ENCODE results near the gene TUBA4A.
"Not testable (repeated sequence)": the region's sequence is repeated elsewhere in the genome, so short reads cannot be mapped to it uniquely, and the experiment has no call there.

Gene TUBA4A

DNA sequence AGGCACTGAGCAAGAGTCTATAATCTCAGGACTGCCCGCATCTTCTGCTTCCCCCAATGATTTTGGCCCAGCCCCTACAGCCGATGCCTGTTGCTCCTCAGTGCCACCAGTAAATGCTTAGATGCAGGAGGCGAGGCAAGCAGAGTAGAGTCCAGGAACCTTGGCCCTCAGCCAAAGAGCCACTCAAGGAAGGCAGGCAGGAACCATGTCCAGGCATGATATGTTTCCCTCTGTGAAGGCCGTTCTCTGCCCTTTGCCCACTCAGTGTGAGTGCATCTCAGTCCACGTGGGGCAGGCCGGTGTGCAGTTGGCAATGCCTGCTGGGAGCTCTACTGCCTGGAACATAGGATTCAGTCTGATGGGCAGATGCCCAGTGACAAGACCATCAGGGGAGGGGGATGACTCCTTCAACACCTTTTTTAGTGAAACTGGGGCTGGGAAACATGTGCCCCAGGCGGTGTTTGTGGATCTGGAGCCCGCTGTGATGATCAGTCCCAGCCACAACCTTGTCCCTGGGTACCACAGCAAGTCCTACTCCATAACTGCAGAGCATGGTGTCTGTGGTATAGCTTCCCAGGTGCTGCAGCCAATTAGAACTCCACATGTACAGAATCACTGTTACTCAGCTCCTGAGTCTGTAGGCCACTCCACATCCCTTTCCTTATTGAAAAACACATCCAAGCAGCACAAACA, 15.8 kb upstream of the TUBA4A start:
- H3K4me3 ChIP-seq = no peak overlapping the region

DNA sequence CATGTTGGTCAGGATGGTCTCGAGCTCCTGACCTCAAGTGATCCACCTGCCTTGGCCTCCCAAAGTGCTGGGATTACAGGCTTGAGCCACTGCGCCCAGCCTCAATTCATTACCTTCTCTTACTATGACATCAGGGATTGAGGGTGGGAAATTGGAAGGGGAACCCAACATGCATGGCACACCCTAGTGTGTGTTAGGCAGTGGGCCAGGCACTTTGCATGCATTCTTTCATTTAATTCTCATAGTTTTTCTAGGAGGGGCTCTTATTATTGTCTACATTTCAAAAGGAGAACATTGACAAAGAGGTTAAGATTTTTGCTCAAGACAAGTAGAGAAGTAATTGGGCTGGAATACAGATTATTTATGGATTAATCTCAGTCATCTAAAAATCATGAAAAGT, 14.6 kb upstream of the TUBA4A start:
- no peak for DNase-seq (ENCODE audit: low spot score in 2 of 2)
- Histone ChIP-seq H3K4me1 (0 out of 2 replicates have a peak, but pooled peaks cover 4% of the 10 kb centered on the region), H3K27me3 (ENCODE audit: low read depth) (no peaks in the 10 kb centered on the region; the same call in 1 of the 2 replicates), H3K4me3 (no peak overlapping the region), H3K9me3 (no peaks in the 10 kb centered on the region), H3K36me3 (replicated peaks) (no peaks in the 10 kb centered on the region)
- in situ Hi-C loops (cut with MboI; ENCODE audit: low sequenced_read_pairs) = no loop called here

More for the DNA sequence above, 15.8 kb upstream of the TUBA4A start:
- no peak for DNase-seq (ENCODE audit: low spot score in 2 of 2)
- in situ Hi-C loops (cut with MboI; ENCODE audit: low sequenced_read_pairs) = no loop called here
- H3K4me1 ChIP-seq = 0 out of 2 replicates have a peak, but pooled peaks cover 4% of the 10 kb centered on the region
- no peaks in the 10 kb centered on the region for H3K9me3 ChIP-seq
- H3K36me3 ChIP-seq (replicated peaks) = no peaks in the 10 kb centered on the region
- no peaks in the 10 kb centered on the region; the same call in 1 of the 2 replicates for H3K27me3 ChIP-seq (ENCODE audit: low read depth)

DNA sequence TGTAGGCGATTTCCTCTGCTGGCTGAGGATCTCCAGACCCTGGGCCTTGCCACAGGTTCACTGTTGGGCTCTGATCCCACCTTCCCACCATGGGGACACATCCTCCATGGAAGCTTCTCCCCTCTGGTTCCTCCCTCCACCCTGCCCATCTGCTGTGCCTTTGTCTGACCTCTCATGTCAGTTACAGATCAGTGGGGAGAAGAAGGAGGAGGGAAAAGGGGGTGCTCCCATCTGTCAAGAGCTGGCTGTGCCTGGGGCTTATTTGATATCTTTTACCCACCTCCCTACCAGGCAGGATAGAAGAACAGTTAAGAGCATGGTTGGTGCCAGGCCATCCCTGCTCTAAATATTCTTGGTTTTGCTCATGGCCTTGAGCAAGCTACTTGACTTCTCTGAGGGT, 13.2 kb upstream of the TUBA4A start:
- H3K4me1 ChIP-seq = 0 out of 2 replicates have a peak, but pooled peaks cover 4% of the 10 kb centered on the region
- H3K9me3 ChIP-seq = no peaks in the 10 kb centered on the region
- no peaks in the 10 kb centered on the region for H3K27me3 ChIP-seq (ENCODE audit: low read depth)
- in situ Hi-C loops (cut with MboI; ENCODE audit: low sequenced_read_pairs) = no loop called here
- H3K36me3 ChIP-seq (replicated peaks) = no peaks in the 10 kb centered on the region
- no peak for DNase-seq (ENCODE audit: low spot score in 2 of 2)
- H3K4me3 ChIP-seq = no peak overlapping the region

DNA sequence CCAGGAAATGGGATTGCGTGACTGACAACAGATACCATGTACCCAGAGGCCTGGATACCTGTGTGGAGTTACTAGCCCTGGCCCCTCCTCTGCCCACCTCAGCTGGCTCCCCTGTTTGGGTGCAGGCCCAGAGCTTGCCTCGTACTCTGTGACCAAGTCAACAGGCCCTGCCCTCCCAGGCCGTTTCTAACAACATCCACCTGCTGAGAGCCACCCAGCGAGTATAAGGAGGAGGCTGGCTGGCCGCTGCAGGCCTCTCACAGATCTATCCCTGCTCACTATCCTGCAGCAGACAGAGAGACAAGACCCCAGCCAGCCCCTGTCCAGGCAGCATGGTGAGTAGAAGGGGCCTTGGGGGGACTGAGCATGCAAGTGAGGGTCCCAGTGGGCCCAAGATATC, 12.5 kb upstream of the TUBA4A start:
- H3K4me3 ChIP-seq = no peak overlapping the region
- no peak for DNase-seq (ENCODE audit: low spot score in 2 of 2)
- no peaks in the 10 kb centered on the region for H3K9me3 ChIP-seq
- H3K27me3 ChIP-seq (ENCODE audit: low read depth) = peaks cover 6% of the 10 kb centered on the region; the same call in 1 of the 2 replicates
- in situ Hi-C loops (cut with MboI; ENCODE audit: low sequenced_read_pairs) = no loop called here
- 0 out of 2 replicates have a peak, but pooled peaks cover 4% of the 10 kb centered on the region for H3K4me1 ChIP-seq
- H3K36me3 ChIP-seq (replicated peaks) = no peaks in the 10 kb centered on the region

DNA sequence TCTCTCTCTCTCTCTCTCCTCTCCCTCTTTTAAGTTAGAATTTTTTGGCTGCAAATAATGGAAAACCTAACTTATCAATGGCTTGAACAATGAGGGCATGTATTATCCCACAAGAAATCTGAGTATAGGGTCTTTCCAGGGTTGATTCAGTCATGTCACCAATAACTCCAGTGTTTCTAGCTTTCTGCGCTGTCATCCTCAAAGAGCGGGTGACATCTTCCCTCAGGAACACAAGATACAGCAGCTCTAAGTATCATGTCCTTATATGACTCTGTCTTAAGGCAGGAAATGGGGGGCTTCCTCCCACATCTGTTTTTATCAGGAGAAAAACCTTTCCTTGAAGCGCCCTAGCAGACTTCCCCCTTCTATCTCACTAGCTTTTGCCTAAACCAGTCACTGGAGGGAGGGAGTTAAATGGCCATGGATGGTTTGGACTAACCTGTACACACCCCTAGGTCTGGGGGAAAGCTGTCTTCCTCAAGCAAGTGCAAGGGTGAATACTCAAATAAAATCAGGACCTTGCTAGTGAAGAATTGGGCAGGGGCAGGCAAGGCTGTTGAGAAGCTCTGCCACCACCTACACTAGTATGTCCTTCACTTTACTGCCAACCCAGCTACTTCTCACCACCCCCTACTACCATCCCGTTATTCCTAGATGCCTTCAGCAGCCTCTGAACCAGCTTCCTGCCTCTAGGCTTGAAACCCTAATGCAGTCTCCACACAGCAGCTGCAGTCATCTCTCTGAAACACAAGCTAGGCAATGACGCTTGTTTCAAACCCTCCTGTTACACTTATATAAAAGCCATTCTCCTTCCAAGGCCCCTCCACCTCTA, 7.5 kb upstream of the TUBA4A start:
- no peaks in the 10 kb centered on the region for H3K4me1 ChIP-seq
- no peak overlapping the region for H3K4me3 ChIP-seq
- no peak for DNase-seq (ENCODE audit: low spot score in 2 of 2)
- in situ Hi-C loops (cut with MboI; ENCODE audit: low sequenced_read_pairs) = no loop called here
- no peaks in the 10 kb centered on the region for H3K36me3 ChIP-seq (replicated peaks)
- no peaks in the 10 kb centered on the region for H3K9me3 ChIP-seq
- peaks cover 23% of the 10 kb centered on the region for H3K27me3 ChIP-seq (ENCODE audit: low read depth)

DNA sequence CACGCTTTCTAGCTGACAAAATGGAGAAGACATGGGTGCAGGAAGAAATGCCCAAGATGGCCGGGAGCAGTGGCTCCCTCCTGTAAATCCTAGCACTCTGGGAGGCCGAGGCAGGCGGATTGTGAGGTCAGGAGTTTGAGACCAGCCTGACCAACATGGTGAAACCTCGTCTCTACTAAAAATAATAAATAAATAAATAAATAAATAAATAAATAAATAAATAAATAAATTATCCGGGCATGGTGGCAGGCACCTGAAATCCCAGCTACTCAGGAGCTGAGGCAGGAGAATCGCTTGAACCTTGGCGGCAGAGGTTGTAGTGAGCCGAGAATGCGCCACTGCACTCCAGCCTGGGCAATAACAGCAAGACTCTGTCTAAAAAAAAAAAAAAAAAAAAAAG, 5.2 kb upstream of the TUBA4A start:
- H3K4me3 ChIP-seq; H3K4me1 ChIP-seq; H3K36me3 ChIP-seq (replicated peaks); in situ Hi-C loops (cut with MboI; ENCODE audit: low sequenced_read_pairs); H3K9me3 ChIP-seq; DNase-seq (ENCODE audit: low spot score in 2 of 2): not testable (repeated sequence)
- peaks cover 41% of the 10 kb centered on the region for H3K27me3 ChIP-seq (ENCODE audit: low read depth)

DNA sequence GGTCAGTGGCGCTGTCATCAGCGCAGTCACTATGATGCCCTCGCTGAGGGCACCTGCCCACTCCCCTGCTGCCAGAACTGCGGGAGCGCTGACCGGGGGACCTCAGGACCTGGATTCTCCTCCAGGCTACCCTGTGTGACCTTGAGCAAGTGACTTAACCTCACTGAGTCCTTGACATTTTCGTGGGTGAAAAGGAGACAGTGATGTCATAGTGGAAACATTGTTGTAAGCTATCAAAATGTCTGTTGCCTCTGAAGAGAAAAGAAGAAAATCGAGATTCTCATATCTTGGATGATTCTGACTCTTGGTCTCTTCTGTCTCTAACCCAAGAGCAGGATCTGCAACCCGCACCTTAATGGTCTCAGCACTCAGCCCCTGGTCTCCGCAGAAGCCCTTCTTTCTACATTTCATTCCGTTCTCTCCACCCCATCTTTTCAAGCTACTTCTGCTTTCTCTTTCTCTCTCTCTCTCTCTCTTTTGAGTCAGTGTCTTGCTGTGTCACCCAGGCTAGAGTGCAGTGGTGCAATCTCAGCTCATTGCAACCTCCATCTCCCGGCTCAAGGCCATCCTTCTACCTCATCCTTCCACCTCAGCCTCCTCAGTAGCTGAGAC, 978 bp upstream of the TUBA4A start:
- Histone ChIP-seq H3K9me3 (no peaks in the 10 kb centered on the region), H3K4me3 (peak overlapping the region; percentile 52), H3K36me3 (replicated peaks) (peaks cover 14% of the 10 kb centered on the region), H3K4me1 (peaks cover 10% of the 10 kb centered on the region), H3K27me3 (ENCODE audit: low read depth) (peaks cover 28% of the 10 kb centered on the region)
- in situ Hi-C loops (cut with MboI; ENCODE audit: low sequenced_read_pairs) = no loop called here
- DNase-seq (ENCODE audit: low spot score in 2 of 2) = no peak

DNA sequence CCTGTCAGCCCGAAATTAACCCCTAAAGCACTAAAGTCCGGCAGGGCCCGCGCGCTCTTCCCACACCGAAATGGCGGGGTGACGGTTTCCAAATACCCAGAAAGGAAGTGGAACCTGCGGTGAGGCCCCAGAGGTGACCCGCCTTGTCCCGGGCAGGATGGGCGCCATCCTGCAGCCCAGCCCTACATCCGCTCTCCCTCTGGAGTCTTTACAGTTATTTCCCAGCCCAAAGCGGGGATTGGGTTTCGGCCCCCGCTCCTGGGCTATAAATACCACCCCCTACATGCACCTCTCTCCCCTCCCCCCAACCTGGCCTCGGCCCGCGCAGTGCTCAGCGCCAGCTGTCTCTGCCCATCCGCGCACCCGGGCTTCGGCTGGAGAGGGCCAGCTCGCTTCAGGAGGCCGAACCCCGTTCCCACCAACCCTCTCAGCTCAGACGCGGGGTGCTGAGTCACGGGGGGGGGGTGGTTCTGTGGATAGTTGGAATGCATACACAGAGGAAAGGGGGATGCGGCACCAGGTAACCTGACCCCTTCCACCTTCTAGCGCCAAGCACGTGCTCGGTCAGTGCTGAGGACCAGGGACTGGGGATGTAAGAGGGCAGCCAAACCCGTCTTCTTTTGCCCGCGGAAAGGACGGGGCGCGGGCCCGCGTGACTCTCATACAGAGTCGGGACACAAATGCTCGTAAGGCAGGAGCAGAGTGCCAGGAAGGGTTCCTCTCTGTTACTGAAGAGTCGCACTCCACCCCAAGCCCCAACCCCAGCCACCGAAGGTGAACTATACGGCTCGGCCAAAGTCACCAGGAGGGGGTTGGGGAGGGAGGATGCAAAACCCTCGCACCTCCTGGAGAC, 592 bp downstream of the TUBA4A start, which contains the start of gene TUBA4B:
Gene TUBA4B (plus strand): TSS at position 344 of the 853 bp plus-strand sequence. CDS start 165 bp downstream, at position 509.
- peak in 1 of 2 experiments; percentile 58 for DNase-seq (ENCODE audit: low spot score in 2 of 2)

DNA sequence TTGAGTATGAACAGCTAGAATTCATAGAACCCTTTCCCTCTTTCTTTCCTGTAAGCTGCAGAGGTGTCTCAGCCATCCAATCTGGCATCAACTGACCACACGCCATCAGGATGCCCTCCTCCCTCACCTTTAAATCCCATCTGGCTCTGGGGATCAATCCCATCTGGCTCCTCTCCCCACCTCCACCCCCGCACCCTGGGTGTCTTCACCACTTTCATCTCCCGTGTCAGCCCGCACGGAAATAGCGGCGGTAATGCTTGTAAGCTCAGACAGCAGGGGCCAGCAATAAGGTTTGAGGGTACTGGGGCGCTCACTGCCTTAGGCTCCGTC, 1.2 kb downstream of the TUBA4A start:
- Histone ChIP-seq H3K4me3 (peak overlapping the region; percentile 52), H3K4me1 (peaks cover 10% of the 10 kb centered on the region), H3K27me3 (ENCODE audit: low read depth) (peaks cover 24% of the 10 kb centered on the region), H3K36me3 (replicated peaks) (peaks cover 24% of the 10 kb centered on the region), H3K9me3 (no peaks in the 10 kb centered on the region)
- DNase-seq (ENCODE audit: low spot score in 2 of 2) = no peak
- in situ Hi-C loops (cut with MboI; ENCODE audit: low sequenced_read_pairs) = no loop called here

More for the DNA sequence above, 592 bp downstream of the TUBA4A start, which contains the start of gene TUBA4B:
- H3K9me3 ChIP-seq = no peaks in the 10 kb centered on the region
- peaks cover 10% of the 10 kb centered on the region for H3K4me1 ChIP-seq
- in situ Hi-C loops (cut with MboI; ENCODE audit: low sequenced_read_pairs) = no loop called here
- H3K27me3 ChIP-seq (ENCODE audit: low read depth) = peaks cover 24% of the 10 kb centered on the region
- peaks cover 18% of the 10 kb centered on the region for H3K36me3 ChIP-seq (replicated peaks)
- H3K4me3 ChIP-seq = peak within 1 kb of the TSS; percentile 52

DNA sequence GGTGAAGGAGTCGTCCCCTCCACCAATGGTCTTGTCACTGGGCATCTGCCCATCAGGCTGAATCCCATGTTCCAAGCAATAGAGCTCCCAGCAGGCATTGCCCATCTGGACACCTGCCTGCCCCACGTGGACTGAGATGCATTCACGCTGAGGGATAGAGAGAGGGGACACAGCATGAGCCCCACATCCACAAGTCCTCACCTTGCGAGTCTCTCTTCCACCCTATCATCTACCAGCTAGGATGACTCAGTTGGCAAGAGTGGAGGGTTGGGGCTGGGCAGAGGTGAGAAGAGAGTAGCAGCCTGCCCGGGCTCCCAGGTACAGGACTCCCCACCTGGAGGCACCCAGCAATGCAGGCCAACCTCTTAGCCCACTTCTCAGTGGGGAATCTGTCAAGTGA, 1.6 kb downstream of the TUBA4A start:
- DNase-seq (ENCODE audit: low spot score in 2 of 2) = no peak
- H3K4me1 ChIP-seq = peaks cover 10% of the 10 kb centered on the region
- peaks cover 24% of the 10 kb centered on the region for H3K27me3 ChIP-seq (ENCODE audit: low read depth)
- H3K36me3 ChIP-seq (replicated peaks) = peaks cover 28% of the 10 kb centered on the region
- in situ Hi-C loops (cut with MboI; ENCODE audit: low sequenced_read_pairs) = no loop called here
- no peaks in the 10 kb centered on the region for H3K9me3 ChIP-seq
- H3K4me3 ChIP-seq = peak overlapping the region; percentile 52

DNA sequence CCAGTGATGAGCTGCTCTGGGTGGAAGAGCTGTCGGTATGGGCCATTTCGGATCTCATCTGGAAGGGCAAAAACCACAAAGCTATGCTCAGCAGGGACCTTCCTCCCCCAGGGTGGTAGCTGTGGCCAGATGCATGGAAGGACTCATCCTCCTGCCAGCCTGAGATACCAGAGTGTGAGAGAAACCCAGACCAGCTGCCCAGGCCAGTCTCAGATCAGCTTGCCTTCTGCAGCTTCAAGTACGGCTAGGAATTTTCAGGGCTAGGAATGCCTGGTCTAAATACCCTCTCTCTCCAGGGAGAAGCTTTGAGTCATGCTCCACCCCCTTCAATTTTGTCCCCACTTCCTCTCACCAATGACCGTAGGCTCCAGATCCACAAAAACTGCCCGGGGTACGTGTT, 2.1 kb downstream of the TUBA4A start:
- peaks cover 10% of the 10 kb centered on the region for H3K4me1 ChIP-seq
- in situ Hi-C loops (cut with MboI; ENCODE audit: low sequenced_read_pairs) = no loop called here
- peaks cover 23% of the 10 kb centered on the region for H3K27me3 ChIP-seq (ENCODE audit: low read depth)
- peaks cover 28% of the 10 kb centered on the region for H3K36me3 ChIP-seq (replicated peaks)
- DNase-seq (ENCODE audit: low spot score in 2 of 2) = no peak
- H3K9me3 ChIP-seq = no peaks in the 10 kb centered on the region
- H3K4me3 ChIP-seq = no peak overlapping the region

DNA sequence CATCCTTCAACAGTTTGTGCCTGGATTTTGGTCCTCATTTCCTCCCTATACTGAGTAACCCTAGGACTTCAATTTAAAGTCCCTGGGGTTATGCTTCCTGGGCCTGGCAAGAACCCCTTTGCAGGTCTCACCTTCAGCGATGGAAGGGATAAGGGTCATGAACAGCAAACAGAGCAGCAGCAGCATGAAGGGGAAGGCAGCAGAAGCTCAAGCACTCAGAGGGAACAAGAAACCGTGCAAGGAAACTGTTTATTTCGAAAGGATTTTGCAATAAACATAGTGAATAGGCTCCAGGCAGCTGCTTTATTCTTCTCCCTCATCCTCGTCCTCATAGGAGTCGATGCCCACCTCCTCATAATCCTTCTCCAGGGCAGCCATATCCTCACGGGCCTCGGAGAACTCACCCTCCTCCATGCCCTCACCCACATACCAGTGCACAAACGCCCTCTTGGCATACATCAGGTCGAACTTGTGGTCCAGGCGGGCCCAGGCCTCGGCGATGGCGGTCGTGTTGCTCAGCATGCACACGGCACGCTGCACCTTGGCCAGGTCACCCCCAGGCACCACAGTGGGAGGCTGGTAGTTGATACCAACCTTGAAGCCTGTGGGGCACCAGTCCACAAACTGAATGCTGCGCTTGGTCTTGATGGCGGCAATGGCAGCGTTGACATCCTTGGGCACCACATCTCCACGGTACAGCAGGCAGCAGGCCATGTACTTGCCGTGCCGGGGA, 3.5 kb downstream of the TUBA4A start:
- peaks cover 28% of the 10 kb centered on the region for H3K36me3 ChIP-seq (replicated peaks)
- peaks cover 12% of the 10 kb centered on the region for H3K27me3 ChIP-seq (ENCODE audit: low read depth)
- H3K9me3 ChIP-seq = no peaks in the 10 kb centered on the region; the same call in none of the 2 replicates
- no peak for DNase-seq (ENCODE audit: low spot score in 2 of 2)
- H3K4me1 ChIP-seq = peaks cover 15% of the 10 kb centered on the region
- H3K4me3 ChIP-seq = no peak overlapping the region
- in situ Hi-C loops (cut with MboI; ENCODE audit: low sequenced_read_pairs) = no loop called here
